Mesenteric fat pad (tissue), 1 donor: ENCODE measurements around the gene ANGEL2. TPM values are rescaled to one million over a fixed set of nuclear protein-coding genes. Genes with fewer than 3 reads are reported as not detected.

Experiments used
- DNase-seq: peaks from one replicate; pipeline ENCODE4 v3.0.0-alpha.2; 2020; ENCODE audit warnings: low spot score
- total RNA-seq: library from RNA; stranded (reverse); fragmentation: NEBNext Ultra II Directional; extraction: Animal tissue kit (Norgen Biotek cat#: 25700); gene quantifications from one replicate; pipeline ENCODE4 v1.2.1, GENCODE V29; 2021
- donor health status: DM: yes; HTN: yes; CAD: no.

ANGEL2 gene
- total RNA-seq, 1 donor from 2014 or later, result 26.9 TPM

GRCh38 chr1:212976586-212976985 lies 39.1 kb downstream of the ANGEL2 start:
- DNase-seq, result no peak

- no peak for DNase-seq
Observed at GRCh38 chr1:212975111-212975918, 40.4 kb downstream of the ANGEL2 start.

GRCh38 chr1:212974711-212975110 lies 41.0 kb downstream of the ANGEL2 start:
- DNase-seq, result peak; percentile 41

GRCh38 chr1:212973899-212974298 lies 41.8 kb downstream of the ANGEL2 start:
- peak; percentile 57 for DNase-seq

DNA sequence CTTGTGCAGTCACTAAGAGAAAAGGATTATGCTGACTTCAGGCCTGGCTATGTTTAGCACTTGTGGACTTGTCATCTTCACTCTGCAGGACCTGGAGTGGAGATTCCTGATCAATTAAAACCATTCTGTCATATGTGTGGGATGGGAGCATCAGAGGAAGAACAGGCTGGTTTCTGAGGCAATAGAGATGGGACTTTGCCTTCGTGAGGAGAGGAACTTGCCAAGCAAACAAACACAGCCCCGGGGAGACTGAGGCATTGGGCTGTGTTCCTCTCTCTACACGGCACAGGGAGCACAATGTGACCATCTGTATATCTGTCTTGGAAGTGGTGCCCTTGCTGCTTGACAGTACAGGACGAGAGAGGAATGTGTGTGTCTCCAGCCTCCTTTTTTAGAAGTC lies 42.2 kb downstream of the ANGEL2 start:
- no peak for DNase-seq

- peak; percentile 35 for DNase-seq
Observed at GRCh38 chr1:212971312-212971711, 44.4 kb downstream of the ANGEL2 start.

DNA sequence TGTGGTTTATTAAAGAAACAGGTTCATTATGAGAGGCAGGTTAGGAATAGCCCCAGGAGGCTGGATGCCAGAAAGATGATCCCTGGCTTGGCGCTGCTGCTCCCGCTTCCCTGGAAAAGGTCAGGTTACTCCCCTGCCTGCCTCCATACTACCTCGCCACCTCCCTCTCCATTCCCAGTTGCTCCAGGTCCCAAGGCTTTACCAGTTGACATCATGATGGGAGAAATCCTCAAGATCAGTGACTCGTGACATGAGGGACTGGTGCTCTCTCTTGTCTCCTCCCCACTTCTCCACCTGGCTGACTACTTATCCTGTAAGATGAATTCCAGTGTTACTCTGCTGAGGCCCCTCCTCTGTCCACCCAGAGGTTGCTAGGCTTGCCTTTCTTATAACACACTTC lies 45.6 kb downstream of the ANGEL2 start:
- DNase-seq, result peak; percentile 51

- DNase-seq, result peak; percentile 74
Observed at GRCh38 chr1:212968368-212968863, 47.3 kb downstream of the ANGEL2 start.

DNA sequence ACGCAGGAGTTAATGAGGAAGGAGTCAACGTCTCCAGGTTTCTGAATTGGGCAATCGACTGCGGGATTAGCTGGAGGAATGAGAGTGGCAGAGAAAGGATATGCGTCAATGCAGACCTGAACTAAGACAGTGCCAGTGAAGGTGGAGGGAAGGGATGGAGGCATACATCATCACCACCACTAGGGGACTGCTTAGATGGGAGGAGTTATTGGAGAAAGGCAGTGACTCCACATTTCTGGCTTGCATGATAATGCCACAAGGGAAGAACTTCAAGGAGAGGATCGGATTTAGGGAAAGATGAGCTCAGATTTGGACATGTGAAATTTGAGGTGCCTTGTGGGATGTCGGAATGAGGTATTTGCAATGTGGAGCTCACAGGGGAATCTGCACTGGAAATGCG lies 47.9 kb downstream of the ANGEL2 start:
- peak; percentile 59 for DNase-seq

DNA sequence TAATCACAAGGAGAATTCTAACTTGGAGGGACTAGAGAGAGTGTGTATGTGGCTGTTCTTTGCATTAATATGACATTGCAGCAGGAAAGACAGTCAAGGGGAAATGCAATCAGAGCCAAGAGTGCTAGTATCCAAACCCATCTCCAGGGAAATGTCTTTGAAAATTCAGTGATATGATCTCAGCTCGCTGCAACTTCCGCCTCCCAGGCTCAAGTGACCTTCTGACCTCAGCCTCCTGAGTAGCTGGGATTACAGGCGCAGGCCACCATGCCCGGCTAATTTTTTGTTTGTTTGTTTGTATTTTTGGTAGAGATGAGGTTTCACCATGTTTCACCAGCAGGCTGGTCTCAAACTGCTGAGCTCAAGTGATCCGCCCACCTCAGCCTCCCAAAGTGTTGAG lies 49.1 kb downstream of the ANGEL2 start:
- DNase-seq, result peak; percentile 53

DNA sequence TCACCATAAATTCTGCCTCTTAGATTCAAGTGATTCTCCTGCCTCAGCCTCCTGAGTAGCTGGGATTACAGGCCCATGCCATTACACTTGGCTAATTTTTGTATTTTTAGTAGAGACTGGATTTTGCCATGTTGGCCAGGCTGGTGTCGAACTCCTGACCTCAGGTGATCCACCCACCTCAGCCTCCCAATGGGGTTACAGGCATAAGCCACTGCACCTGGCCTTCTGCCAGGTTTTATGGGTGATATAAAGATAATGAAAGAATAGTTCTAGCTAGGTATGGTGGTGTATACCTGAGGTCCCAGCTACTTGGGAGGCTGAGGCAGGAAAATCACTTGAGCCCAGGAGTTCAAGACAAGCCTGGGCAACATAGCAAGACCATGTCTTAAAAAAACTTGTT lies 50.7 kb downstream of the ANGEL2 start:
- peak; percentile 75 for DNase-seq

GRCh38 chr1:212964102-212964501 lies 51.6 kb downstream of the ANGEL2 start:
- DNase-seq, result peak; percentile 53

DNA sequence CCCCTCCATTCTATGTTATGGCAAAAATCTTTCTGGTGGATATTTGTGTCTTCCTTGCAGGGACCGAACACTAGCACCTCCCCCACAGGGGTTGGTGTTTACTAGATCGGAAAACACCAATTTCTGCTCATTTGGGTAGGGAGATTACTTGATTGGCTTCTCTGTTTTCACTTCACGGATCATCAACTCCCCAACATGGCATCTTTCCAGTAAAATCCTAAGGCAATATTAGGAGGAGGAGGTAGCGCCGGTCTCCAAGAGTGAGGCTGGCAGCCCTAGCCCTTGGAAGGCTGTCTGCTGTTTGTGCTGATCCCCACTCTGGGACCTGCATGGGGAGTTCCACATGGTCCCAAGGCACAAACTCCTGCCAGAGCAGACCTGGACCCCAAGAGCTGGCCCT lies 53.2 kb downstream of the ANGEL2 start:
- DNase-seq, result peak; percentile 16

DNA sequence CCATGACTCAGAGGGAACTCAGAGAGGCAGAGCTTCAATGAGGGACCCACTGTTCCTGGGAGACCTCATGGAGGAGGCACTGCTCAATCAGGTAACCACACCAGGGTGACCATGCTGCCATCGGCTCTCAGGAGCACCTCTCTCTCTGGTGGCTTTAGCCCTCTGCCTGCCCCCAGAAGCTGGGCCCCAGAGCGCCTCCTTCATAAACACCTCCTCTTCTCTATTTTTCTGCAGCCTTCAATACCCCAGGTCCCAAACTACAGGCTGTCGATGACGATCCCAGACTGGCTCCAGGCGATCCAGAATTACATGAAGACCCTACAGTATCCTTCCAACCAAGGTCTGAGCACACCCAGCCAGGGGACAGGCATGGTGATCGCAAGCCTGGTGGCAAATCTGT lies 54.7 kb downstream of the ANGEL2 start:
- DNase-seq, result peak; percentile 49

DNA sequence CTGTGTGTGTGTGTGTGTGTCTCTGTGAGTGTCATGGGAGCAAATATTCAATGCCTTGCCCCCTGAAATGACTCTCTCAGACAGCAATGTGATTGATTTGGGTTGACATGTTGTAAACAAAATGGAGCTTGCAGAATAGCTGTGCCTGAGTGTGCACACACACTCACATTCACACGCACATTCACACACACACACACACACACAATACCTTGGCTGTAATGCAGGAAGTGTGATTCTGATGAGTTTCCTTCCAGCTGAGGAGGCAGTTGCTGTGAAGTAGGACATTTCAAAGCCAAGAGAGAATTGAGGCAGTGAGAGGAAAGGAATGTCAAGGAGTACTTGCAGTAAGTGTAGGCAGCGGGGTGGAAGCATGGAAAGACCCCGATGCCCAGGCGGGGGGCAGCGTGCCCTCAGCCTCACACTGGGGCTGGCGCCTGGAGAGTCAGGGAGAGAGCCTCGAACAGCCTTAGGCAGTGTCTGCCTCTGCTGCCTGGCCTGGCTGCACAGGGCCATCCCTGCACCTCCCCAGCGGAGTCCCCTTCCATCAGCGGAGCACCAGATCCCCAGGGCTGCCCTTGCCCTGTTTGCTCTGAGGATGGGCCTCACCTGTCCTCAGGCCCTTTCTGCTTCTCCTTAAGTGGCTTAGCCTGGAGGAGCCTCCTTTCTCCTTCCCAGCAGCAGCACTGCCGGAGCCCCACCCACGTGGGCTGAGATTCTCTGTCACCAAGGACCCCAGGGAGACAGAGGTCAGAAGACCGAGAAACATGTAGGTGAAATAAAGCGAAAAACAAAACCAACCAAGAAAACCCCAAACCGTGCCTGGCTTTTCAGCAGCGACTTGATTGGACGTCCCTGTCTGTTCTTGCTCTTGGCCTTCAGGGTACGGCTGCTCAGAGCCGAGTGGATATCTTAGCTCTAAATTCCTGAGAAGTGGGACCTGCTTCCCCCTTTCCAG lies 56.1 kb downstream of the ANGEL2 start:
- DNase-seq, result peak; percentile 53

DNA sequence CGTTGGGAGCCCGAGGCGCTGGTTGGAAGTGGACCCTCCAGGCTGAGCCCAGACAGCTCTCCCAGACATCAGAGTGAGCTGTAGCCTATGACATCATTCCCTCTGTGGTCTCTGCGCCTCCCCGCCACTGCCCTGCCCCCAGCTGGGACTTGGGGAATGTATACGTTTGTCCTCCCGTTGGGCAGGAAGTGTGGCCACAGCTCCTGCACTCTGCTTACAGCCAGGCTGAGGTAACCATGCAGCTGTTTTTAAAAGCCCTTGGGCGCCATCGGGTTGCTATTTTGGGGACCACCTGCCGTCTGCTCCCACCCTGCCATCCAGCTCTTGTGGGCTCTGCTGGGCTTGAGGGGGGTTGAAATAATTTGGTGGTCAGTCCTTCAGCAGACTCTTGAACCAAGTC lies 57.5 kb downstream of the ANGEL2 start:
- DNase-seq, result peak; percentile 74

- DNase-seq, result peak; percentile 41
Observed at GRCh38 chr1:212957546-212957945, 58.1 kb downstream of the ANGEL2 start.

- DNase-seq, result peak; percentile 55
Observed at GRCh38 chr1:212955961-212956620, 59.6 kb downstream of the ANGEL2 start.

GRCh38 chr1:212955098-212955497 lies 60.6 kb downstream of the ANGEL2 start:
- DNase-seq, result no peak

DNA sequence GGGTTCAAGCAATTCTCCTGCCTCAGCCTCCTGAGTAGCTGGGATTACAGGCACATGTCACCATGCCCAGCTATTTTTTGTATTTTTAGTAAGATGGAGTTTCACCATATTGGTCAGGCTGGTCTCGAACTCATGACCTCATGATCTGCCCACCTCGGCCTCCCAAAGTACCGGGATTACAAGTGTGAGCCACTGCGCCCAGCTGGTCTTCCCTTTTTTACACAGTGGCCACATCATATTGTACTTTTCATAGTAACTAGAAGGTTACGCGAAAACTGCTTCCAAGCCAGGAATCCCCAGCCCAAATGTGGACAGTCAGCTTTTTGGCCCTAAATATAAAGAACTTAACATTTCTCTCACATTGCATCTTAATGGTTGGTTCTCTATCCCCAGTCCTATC lies 61.2 kb downstream of the ANGEL2 start:
- DNase-seq, result no peak

DNA sequence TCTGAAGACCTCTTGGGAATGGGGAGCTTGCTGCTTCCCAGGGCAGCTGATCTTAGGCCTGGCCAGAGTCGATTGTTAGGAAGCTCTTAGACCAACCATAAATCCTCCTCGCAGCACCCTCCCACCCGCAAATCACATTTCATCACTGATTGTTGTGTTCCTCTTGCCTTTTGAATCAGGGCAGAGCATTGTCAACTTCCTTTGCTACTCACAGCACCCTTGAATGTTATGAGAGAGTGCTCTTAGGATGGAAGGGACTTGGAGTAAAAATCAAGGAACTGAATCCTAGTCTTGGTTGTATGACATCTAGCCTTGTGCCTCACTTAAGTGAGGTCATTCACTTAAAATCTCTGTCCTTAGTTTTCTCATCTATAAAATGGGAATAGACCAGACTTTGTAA lies 62.3 kb downstream of the ANGEL2 start:
- no peak for DNase-seq

DNA sequence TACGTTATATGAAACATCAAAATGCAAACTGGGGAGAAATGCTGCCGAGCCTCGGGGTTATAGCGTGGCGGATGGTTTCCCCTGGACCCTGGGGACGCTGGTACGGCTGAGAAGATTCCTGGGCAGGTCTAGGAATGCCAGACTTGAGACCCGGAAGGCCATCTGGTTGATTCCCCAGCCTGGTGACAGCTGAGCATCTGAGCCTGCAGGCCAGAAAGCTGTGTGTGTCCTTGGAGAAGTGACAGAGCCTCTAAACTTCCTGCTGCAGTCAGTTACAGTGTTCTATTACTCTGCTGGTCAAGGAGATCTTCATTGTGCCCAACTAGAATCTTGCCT lies 63.1 kb downstream of the ANGEL2 start:
- DNase-seq, result no peak
